ENCODE measurements around the gene THSD7B. TPM values are rescaled to one million over a fixed set of nuclear protein-coding genes. Genes with fewer than 3 reads are reported as not detected.

Gene THSD7B
- total RNA-seq, 2 donors from 2014 or later, result 0.51 to 5.4 TPM

GRCh38 chr2:137367361-137367760 lies 602.0 kb downstream of the THSD7B start:
- Histone ChIP-seq H3K4me1 (replicated peaks) (no peaks in the 10 kb centered on the region), H3K4me3 (no peak overlapping the region), H3K27me3 (replicated peaks; ENCODE audit: insufficient read depth) (no peaks in the 10 kb centered on the region), H3K9me3 (no peaks in the 10 kb centered on the region), H3K36me3 (no peaks in the 10 kb centered on the region), H3K27ac (no peak overlapping the region)
- 59% methylated on average over 1 of the region's 1 CpG for whole genome bisulfite sequencing
- TF ChIP-seq CTCF (IDR thresholded peaks at IDR 0.05) (no peak), POLR2A (IDR thresholded peaks at IDR 0.05) (no peak), POLR2AphosphoS5 (IDR thresholded peaks at IDR 0.05) (no peak)
- intact Hi-C loops (cut with DNase I), result no loop called here
- DNase-seq (ENCODE audit: low spot score), result no peak

- WGBS, result 48% methylated on average over 2 of the region's 2 CpGs
- Histone ChIP-seq H3K4me1 (replicated peaks) (no peaks in the 10 kb centered on the region), H3K27ac (no peak overlapping the region), H3K4me3 (no peak overlapping the region), H3K36me3 (no peaks in the 10 kb centered on the region), H3K9me3 (no peaks in the 10 kb centered on the region), H3K27me3 (replicated peaks; ENCODE audit: insufficient read depth) (no peaks in the 10 kb centered on the region)
- TF ChIP-seq POLR2A (IDR thresholded peaks at IDR 0.05) (no peak), POLR2AphosphoS5 (IDR thresholded peaks at IDR 0.05) (no peak), CTCF (IDR thresholded peaks at IDR 0.05) (no peak)
- intact Hi-C loops (cut with DNase I), result no loop called here
- DNase-seq (ENCODE audit: low spot score), result no peak
These were observed 603.8 kb downstream of the THSD7B start for GRCh38 chr2:137369106-137369505.

GRCh38 chr2:137379186-137379585 lies 613.8 kb downstream of the THSD7B start:
- DNase-seq (ENCODE audit: low spot score), result no peak
- Histone ChIP-seq H3K9me3 (no peaks in the 10 kb centered on the region), H3K36me3 (no peaks in the 10 kb centered on the region), H3K4me1 (replicated peaks) (no peaks in the 10 kb centered on the region), H3K27me3 (replicated peaks; ENCODE audit: insufficient read depth) (no peaks in the 10 kb centered on the region), H3K27ac (no peak overlapping the region), H3K4me3 (no peak overlapping the region)
- intact Hi-C loops (cut with DNase I), result no loop called here
- TF ChIP-seq POLR2AphosphoS5 (IDR thresholded peaks at IDR 0.05), result no peak
- no peak for TF ChIP-seq POLR2A (IDR thresholded peaks at IDR 0.05)
- no peak for TF ChIP-seq CTCF (IDR thresholded peaks at IDR 0.05)
- WGBS, result 85% methylated on average over 3 of the region's 3 CpGs

- no peak overlapping the region for H3K4me3 ChIP-seq
- H3K27me3 ChIP-seq (replicated peaks; ENCODE audit: insufficient read depth), result no peaks in the 10 kb centered on the region
- no peak for TF ChIP-seq CTCF (IDR thresholded peaks at IDR 0.05)
- TF ChIP-seq POLR2A (IDR thresholded peaks at IDR 0.05), result no peak
- TF ChIP-seq POLR2AphosphoS5 (IDR thresholded peaks at IDR 0.05), result no peak
- no peaks in the 10 kb centered on the region for H3K4me1 ChIP-seq (replicated peaks)
- H3K9me3 ChIP-seq, result no peaks in the 10 kb centered on the region
- intact Hi-C loops (cut with DNase I), result no loop called here
- no peak overlapping the region for H3K27ac ChIP-seq
- no peaks in the 10 kb centered on the region for H3K36me3 ChIP-seq
- no peak for DNase-seq (ENCODE audit: low spot score)
- 49% methylated on average over 4 of the region's 4 CpGs for WGBS
These were observed 615.3 kb downstream of the THSD7B start for GRCh38 chr2:137380610-137381009.

- H3K4me3 ChIP-seq, result no peak overlapping the region
- no peaks in the 10 kb centered on the region for H3K36me3 ChIP-seq
- TF ChIP-seq CTCF (IDR thresholded peaks at IDR 0.05) (no peak), POLR2AphosphoS5 (IDR thresholded peaks at IDR 0.05) (no peak), POLR2A (IDR thresholded peaks at IDR 0.05) (no peak)
- DNase-seq (ENCODE audit: low spot score), result no peak
- no peaks in the 10 kb centered on the region for H3K4me1 ChIP-seq (replicated peaks)
- H3K27ac ChIP-seq, result no peak overlapping the region
- intact Hi-C loops (cut with DNase I), result no loop called here
- no peaks in the 10 kb centered on the region for H3K27me3 ChIP-seq (replicated peaks; ENCODE audit: insufficient read depth)
- WGBS, result 85% methylated on average over 8 of the region's 8 CpGs
- H3K9me3 ChIP-seq, result no peaks in the 10 kb centered on the region
These were observed 616.4 kb downstream of the THSD7B start for GRCh38 chr2:137381731-137382130.

All from prostate gland (tissue), 2 donors.